Measurements from ENCODE around the gene CFAP119. TPM values are rescaled to one million over a fixed set of nuclear protein-coding genes. Genes with fewer than 3 reads are reported as not detected.

Gene CFAP119
- total RNA-seq, 1 experiment from 2014 or later, result 9.6 TPM

DNA sequence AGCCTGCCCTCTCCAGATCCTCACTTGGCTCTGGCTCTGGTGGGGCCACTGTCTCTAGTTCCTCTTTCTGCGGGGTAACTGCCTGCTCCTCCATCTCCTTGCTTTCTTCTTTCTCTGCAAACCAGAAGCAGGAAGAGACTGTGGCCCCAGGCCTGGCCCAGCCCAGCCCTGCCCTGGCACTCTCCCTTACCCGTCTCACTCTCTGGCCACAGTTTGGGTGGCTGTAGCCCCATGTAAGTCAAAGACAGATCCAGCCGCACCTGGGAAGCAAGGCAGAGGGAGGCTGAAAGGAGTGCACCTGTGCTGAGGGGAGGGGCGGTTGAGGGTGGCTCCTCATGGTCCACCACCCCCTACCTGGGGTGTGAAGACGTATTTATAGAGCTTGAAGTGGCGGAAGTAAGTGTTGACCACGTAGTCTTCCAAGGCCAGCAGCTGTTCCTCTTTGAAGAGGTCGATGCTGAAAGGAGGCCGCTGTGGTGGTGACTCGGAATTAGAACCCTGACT is 2.8 kb downstream of the CFAP119 start:
- H3K4me1 ChIP-seq (ENCODE audit: insufficient read depth, low read length), result peaks cover 20% of the 10 kb centered on the region
- peaks cover 4% of the 10 kb centered on the region; the same call in 1 of the 2 replicates for H4K20me1 ChIP-seq (ENCODE audit: low read length)
- no peak overlapping the region for H3K9ac ChIP-seq (ENCODE audit: low read length)
- no peak overlapping the region for H2AFZ ChIP-seq (ENCODE audit: low read length)
- H3K27me3 ChIP-seq (ENCODE audit: low read length), result no peaks in the 10 kb centered on the region
- H3F3A ChIP-seq (ENCODE audit: low read length, unreplicated experiment), result no peaks in the 10 kb centered on the region
- no peak for DNase-seq
- peaks cover 27% of the 10 kb centered on the region for H3K79me2 ChIP-seq (ENCODE audit: low read length)
- no peaks in the 10 kb centered on the region for H3K9me3 ChIP-seq (ENCODE audit: low read length)
- no peak for ATAC-seq
- POLR2A ChIA-PET (ENCODE audit: unreplicated experiment), result no interaction called here
- H3K36me3 ChIP-seq (ENCODE audit: low read depth, low read length), result peaks cover 2% of the 10 kb centered on the region; the same call in 1 of the 2 replicates
- TF ChIP-seq, protein P1, sequence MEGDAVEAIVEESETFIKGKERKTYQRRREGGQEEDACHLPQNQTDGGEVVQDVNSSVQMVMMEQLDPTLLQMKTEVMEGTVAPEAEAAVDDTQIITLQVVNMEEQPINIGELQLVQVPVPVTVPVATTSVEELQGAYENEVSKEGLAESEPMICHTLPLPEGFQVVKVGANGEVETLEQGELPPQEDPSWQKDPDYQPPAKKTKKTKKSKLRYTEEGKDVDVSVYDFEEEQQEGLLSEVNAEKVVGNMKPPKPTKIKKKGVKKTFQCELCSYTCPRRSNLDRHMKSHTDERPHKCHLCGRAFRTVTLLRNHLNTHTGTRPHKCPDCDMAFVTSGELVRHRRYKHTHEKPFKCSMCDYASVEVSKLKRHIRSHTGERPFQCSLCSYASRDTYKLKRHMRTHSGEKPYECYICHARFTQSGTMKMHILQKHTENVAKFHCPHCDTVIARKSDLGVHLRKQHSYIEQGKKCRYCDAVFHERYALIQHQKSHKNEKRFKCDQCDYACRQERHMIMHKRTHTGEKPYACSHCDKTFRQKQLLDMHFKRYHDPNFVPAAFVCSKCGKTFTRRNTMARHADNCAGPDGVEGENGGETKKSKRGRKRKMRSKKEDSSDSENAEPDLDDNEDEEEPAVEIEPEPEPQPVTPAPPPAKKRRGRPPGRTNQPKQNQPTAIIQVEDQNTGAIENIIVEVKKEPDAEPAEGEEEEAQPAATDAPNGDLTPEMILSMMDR (conservative IDR thresholded peaks at IDR 0.05; ENCODE audit: low read depth, low read length), result no peak
- TF ChIP-seq EZH2 (IDR thresholded peaks at IDR 0.05; ENCODE audit: low read length, unreplicated experiment), result no peak
- no peak for TF ChIP-seq EZH2phosphoT487 (IDR thresholded peaks at IDR 0.05; ENCODE audit: borderline replicate concordance, low read length)
- no peak overlapping the region for H3K4me2 ChIP-seq (ENCODE audit: low read length)
- CTCF ChIA-PET, result no interaction called here
- BruUV-seq (replicated peaks), result no TSS peak
- no peak overlapping the region for H3K27ac ChIP-seq (ENCODE audit: low read length)
- H3K4me3 ChIP-seq (ENCODE audit: low read length), result no peak overlapping the region
- intact Hi-C loops (cut with micrococcal nuclease), result no loop called here
- H3K9me2 ChIP-seq (replicated peaks; ENCODE audit: low read length), result no peaks in the 10 kb centered on the region

DNA sequence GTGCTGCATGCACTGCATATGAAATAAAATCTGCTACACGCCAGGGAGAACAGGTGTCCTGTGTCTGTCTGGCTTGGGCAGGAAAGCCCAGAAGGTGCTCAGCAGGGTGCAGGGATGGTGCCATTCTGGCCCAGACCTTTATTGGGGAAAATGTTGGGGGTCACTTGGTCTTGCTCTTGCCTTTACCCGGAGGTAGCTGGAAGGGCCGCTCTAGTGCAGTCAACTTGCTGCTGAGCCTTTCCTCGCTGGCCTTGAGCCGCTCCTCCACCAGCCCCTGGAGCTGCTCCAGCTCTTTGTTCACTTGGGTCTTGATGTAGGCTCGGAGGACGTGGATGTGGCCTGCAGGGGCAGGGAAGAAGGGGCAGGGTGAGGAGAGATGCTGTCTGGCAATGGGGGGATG is 4.5 kb downstream of the CFAP119 start:
- Histone ChIP-seq H3K27me3 (ENCODE audit: low read length) (no peaks in the 10 kb centered on the region), H3K9me2 (replicated peaks; ENCODE audit: low read length) (no peaks in the 10 kb centered on the region), H3K4me2 (ENCODE audit: low read length) (no peak overlapping the region), H3F3A (ENCODE audit: low read length, unreplicated experiment) (no peaks in the 10 kb centered on the region), H3K4me1 (ENCODE audit: insufficient read depth, low read length) (peaks cover 8% of the 10 kb centered on the region), H3K27ac (ENCODE audit: low read length) (no peak overlapping the region), H3K9ac (ENCODE audit: low read length) (no peak overlapping the region), H4K20me1 (ENCODE audit: low read length) (no peaks in the 10 kb centered on the region), H2AFZ (ENCODE audit: low read length) (no peak overlapping the region), H3K4me3 (ENCODE audit: low read length) (no peak overlapping the region), H3K36me3 (ENCODE audit: low read depth, low read length) (no peaks in the 10 kb centered on the region), H3K79me2 (ENCODE audit: low read length) (peaks cover 10% of the 10 kb centered on the region), H3K9me3 (ENCODE audit: low read length) (no peaks in the 10 kb centered on the region)
- intact Hi-C loops (cut with micrococcal nuclease), result no loop called here
- ChIA-PET CTCF (no interaction called here), POLR2A (ENCODE audit: unreplicated experiment) (no interaction called here)
- no peak for DNase-seq
- no TSS peak for BruUV-seq (replicated peaks)
- ATAC-seq, result no peak
- no peak for TF ChIP-seq EZH2 (IDR thresholded peaks at IDR 0.05; ENCODE audit: low read length, unreplicated experiment)
- no peak for TF ChIP-seq EZH2phosphoT487 (IDR thresholded peaks at IDR 0.05; ENCODE audit: borderline replicate concordance, low read length)
- TF ChIP-seq, protein P1 (conservative IDR thresholded peaks at IDR 0.05; ENCODE audit: low read depth, low read length), result no peak

DNA sequence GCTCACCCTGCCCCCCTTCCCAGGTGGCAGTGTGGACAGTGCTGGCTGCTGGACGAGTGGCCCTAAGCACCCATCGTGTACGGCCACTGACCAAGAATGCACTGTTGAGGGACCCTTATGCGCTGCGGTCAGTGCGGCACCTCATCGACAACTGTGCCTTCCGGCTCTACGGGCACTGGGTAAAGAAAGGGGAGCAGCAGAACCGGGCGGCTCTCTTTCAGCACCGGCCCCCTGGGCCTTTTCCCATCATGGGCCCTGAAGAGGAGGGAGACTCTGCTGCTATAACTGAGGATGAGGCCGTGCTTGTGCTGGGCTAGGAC is 5.1 kb downstream of the CFAP119 start:
- H3K79me2 ChIP-seq (ENCODE audit: low read length), result 0 out of 2 replicates have a peak, but pooled peaks cover 9% of the 10 kb centered on the region
- H3K9me2 ChIP-seq (replicated peaks; ENCODE audit: low read length), result no peaks in the 10 kb centered on the region
- intact Hi-C loops (cut with micrococcal nuclease), result no loop called here
- H3K9me3 ChIP-seq (ENCODE audit: low read length), result no peaks in the 10 kb centered on the region
- H3K36me3 ChIP-seq (ENCODE audit: low read depth, low read length), result no peaks in the 10 kb centered on the region
- POLR2A ChIA-PET (ENCODE audit: unreplicated experiment), result no interaction called here
- H3K4me3 ChIP-seq (ENCODE audit: low read length), result no peak overlapping the region
- H2AFZ ChIP-seq (ENCODE audit: low read length), result no peak overlapping the region
- H3K9ac ChIP-seq (ENCODE audit: low read length), result no peak overlapping the region
- TF ChIP-seq, protein P1 (conservative IDR thresholded peaks at IDR 0.05; ENCODE audit: low read depth, low read length), result no peak
- TF ChIP-seq EZH2phosphoT487 (IDR thresholded peaks at IDR 0.05; ENCODE audit: borderline replicate concordance, low read length), result no peak
- H3K4me1 ChIP-seq (ENCODE audit: insufficient read depth, low read length), result peaks cover 8% of the 10 kb centered on the region
- no peak for DNase-seq
- CTCF ChIA-PET, result no interaction called here
- no peaks in the 10 kb centered on the region for H4K20me1 ChIP-seq (ENCODE audit: low read length)
- no peaks in the 10 kb centered on the region for H3K27me3 ChIP-seq (ENCODE audit: low read length)
- no peak for ATAC-seq
- BruUV-seq (replicated peaks), result no TSS peak
- H3F3A ChIP-seq (ENCODE audit: low read length, unreplicated experiment), result no peaks in the 10 kb centered on the region
- H3K27ac ChIP-seq (ENCODE audit: low read length), result no peak overlapping the region
- no peak overlapping the region for H3K4me2 ChIP-seq (ENCODE audit: low read length)
